NCI-H2081 treated with DMSO at 0.1 percent for 48 hours (cell line): Measurements from ENCODE around the gene MAML3.

Experiments
- DNase-seq: peaks from one replicate; lab custom pipeline; 2025; lab: John Stamatoyannopoulos, UW

The MAML3 gene

GRCh38 chr4:139921429-139922184 lies 232.4 kb downstream of the MAML3 start:
- DNase-seq, result peak; percentile 91

DNA sequence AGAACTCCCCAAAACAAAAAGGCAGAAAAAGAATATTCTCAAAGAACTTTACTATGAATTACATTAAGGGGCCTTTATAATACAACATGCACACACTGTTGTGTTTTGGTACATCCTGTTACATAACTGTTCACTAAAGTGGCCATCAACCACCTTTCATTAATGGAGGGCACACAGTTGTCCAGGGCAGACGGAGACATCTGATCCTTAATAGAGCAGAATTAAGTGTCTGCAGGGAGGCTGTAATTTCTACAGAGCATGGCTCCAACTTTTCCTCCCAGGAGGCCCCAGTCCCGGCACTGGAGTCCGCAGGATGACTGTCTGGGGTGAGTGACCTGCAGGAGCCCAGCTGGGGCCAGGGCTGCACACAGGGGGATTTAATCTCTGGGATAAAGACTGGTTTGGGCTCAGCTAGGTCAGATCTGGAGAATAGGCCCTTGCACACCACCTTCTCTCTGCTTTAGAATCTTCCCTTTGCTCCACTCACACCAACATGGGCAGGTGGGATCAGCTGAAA lies 233.4 kb downstream of the MAML3 start:
- no peak for DNase-seq

DNA sequence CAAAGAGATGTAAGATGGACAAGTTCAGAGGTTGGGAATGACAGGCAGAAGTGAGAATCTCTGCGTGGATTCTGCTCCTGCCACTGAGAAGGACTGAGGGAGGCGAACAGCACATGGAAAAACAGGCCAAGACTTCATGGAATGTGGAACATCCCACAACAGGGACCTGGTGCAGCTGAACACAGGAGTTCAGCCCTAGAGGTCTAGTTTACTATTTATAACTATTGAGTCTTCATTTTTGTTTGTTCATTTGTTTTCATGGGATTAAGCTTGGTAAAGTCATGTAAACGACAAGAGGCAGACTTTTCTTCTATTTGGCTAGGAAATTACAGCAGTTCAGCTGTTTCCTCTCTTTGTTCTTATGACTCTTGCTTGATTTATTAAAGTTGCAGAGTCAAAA lies 234.5 kb downstream of the MAML3 start:
- no peak for DNase-seq

- no peak for DNase-seq
Observed at GRCh38 chr4:139919004-139919403, 235.0 kb downstream of the MAML3 start.

- DNase-seq, result no peak
Observed at GRCh38 chr4:139918591-139918990, 235.4 kb downstream of the MAML3 start.

- DNase-seq, result no peak
Observed at GRCh38 chr4:139917896-139918295, 236.1 kb downstream of the MAML3 start.

DNA sequence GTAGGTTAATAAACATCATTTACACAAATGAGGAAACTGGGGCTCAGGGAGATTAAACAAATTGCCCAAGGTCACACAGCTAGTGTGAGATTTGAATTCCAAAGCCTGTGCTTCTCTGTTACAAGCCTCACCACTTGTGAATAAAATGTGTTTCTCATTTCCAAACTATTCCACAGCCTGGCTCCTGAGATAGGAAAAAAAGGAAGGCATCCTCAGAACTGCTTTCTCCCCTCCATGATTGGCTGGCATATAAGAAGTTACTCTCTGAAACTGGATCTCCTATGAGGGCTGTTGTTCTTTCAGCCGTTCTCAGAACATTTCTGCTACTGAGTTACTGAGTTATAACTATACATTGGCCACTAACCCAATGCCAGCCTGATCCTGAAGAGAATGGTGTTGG lies 237.9 kb downstream of the MAML3 start:
- DNase-seq, result no peak

DNA sequence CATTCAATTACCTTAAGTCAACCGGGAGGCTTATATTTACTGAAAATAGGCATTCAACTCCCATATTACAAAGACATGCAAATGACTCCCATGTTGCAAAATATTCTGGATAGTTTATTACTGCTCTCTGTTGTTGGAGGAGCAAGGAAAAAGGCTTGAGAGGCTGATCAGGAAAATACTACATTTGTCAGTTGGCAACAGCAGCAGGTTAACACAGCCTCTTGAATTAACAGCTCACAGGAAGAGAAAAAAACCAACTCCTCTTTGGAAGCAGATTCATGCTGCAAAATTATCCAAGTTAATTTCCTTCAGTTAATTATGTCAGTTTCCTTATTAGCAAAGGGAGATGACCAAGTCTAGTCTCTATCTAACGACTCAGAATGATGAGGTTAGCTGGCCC lies 238.9 kb downstream of the MAML3 start:
- no peak for DNase-seq

- DNase-seq, result no peak
Observed at GRCh38 chr4:139913995-139914598, 239.9 kb downstream of the MAML3 start.

GRCh38 chr4:139913398-139913990 lies 240.5 kb downstream of the MAML3 start:
- peak; percentile 10 for DNase-seq

DNA sequence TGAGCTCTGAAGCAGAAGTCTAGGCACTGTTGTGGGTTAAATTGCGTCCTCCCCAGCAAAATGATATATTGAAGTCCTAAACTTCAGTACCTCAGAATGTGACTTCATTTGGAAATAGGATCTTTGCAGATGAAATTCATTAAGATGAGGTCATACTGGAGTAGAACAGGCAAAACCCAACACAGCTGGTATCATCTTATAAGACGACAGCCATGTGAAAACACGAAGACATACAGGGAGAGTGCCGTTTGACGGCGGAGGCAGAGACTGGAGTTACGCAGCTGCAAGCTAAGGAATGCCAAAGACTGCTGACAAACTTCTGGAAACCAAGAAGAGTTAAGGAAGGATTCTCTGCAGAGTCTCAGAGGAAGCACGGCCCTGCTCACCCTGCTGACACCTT lies 241.5 kb downstream of the MAML3 start:
- DNase-seq, result no peak

- no peak for DNase-seq
Observed at GRCh38 chr4:139910106-139910505, 243.9 kb downstream of the MAML3 start.

DNA sequence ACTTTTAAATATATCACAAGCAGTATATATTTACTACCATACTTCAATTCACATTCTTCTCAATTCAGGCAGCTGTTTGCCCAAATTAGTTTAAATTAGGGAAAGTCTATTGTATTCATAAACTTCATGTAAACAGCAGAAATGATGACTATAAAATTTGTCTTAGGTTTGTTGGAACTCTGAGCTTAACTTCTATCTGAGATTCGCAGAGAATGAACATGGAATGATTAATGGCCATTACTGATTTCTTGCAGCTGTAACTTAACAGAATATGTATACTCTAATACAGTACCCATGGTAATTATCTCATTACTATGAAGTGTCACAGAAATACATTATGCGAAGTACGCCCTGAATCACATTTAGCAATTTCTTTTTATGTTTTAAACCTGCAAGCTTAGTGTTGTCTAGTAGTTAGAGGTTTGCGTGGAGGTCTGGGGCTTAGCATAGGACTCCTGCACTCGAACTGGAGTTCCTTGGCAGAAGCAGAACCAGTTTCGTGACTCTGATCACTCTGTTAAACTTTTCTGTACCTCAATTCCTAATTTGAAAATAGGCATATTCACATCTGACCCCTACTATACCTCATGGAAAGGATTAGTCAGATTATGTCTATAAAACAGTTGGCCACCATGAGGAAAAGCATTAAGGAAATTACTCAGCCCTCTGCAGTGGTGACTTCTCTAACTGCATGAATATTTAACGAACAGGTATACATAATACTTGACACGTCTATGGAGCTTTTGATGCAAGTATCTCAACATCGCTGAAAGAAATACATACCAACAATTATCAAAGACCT lies 245.1 kb downstream of the MAML3 start:
- no peak for DNase-seq

DNA sequence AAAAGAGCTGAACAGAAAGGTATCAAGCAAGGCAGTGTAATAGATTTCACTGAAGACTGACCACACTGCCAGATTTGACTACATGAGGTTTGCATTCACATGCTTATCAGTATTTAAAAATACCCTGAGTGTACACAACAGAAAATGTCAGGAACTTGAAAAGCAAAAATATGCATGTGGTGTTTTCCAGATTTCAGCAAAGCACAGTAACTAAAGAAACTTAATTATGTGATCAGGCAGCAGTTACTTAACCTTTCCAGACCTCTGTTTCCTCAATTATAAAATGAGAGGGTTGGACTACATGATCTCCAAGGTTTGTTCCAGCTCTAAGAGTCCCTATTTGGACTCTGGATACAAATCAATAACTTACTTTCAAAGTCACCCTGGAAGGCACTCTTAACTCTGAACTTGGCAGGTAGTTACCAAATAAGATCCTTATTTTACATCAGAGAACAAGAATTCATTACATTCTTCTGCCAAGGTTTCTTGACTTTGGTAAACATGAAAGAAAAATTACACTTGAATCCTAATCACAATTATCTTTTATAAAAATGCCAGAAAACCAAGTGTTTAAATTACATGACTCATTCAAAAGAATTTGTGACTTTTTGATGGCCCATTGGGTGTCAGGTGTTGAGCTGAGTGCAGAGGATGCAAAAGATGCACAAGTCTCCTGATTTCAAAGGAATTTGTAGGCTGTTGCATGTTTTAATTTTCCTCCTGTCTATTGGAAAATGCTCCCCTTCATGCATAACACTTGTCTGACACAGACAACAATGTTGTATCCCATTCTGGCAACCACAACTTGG lies 246.8 kb downstream of the MAML3 start:
- no peak for DNase-seq

GRCh38 chr4:139905489-139905888 lies 248.5 kb downstream of the MAML3 start:
- no peak for DNase-seq

DNA sequence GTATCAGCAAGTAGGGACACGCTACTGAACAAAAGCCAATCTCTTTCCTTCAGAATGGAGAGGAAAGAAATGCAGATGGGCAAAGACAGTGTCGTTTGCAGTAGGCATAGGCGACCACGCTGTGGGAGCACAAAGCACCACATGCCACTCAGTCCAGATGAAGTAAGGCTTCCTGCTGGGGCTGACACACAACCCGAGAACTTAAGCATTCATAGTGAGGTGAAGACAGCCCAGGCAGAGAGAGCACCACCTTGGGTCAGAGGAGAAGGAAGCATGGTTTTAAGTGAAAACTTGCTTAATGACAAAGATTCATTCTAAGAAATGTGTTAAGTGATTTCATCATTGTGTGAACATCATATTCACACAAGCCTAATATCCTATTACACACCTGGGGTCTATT lies 249.6 kb downstream of the MAML3 start:
- DNase-seq, result no peak

DNA sequence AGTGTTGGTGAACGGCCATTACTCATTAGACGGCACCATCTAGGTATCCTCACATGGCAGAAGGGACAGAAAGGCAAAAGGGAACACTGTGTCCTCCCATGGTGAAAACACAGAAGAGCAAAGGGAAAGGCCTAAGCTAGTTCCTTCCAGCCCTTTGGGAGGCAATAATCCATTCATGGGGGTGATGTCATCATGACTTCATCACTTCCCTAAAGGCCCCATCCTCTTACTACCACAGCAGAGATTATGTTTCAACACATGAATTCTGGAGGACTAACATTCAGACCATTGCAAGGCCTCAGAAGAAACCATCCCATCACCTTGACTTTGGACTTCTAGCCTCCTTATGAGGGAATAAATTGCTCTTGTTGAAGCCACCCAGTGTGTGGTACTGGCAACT lies 250.1 kb downstream of the MAML3 start:
- no peak for DNase-seq

DNA sequence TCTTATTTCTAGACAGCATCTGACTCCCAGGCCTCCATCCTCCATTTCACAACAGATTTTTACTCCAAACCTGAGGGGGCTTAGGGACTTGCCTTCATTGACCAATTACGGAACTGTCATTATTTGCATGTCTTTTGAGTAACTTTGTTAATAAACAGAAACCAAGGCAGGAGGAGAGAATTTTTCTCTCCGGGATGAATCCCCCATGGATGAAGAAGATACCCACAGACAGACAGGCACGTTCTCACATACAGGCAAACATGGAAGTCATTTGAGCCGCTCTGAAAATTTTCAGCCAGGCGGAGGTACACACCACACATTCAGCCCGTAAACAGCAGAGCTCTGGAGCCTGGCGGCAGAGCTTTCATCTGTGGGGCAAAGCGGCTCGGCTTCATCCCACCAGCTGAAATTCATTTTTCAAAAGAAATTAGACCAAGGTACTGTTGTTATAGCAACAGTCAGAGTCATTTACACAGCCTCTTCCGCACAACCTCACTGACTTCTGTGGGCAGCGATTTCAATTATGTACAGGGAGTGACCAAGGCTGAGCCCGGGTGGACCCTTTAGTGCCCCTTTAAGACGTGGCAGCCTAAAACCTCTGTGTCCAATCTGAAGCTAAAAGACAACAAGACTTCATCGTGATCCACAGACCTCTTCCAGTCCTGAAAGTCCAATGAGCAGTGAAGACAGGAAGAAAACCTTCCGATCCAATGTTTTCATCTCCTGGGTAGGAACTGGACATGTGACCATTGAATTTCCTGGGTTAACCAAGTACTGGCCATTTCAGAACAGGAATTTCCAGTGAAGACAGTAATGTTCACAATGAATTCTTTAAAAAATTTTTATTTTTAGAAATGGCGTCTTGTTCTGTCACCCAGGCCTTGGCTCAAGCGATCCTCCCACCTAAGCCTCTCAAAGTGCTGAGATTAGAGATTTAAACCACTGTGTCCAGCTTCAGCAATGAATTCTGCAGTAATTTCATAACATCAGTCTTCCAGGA lies 251.4 kb downstream of the MAML3 start:
- DNase-seq, result no peak

DNA sequence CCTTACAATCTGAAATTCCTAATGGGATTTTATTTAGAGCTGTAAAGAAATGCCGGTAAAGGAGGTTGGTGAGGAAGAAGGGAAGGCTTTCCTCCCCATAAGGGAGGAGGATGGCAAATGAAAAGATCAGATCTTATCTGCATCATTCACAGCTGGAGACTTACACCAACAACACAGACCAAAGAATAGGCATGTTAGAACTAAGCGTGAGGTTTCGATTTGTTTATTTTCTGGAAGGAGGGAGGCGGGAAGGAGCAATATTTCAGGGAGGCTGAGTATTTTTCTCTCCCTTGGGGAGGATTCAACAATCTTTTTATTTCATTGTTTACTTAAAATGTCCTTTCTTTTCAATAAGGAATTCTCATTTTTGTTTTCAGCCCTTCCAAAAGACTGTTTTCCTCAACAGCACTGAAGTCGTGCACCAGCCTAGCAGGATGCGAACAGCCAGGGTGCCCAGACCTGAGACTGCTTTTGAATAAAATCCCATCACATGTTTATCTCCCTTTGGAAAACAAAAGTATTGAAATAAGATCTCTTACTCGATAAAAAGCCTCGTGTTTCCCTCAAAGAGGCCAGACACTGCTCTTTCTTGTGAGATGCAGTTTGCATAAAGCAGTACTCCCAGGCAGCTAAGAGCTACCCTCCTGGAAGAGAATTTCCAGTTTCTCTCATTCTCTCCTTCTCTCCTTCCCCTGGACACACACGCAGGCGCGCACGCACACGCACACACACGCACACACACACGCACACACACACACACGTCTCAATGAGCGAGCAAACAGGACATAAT lies 252.3 kb downstream of the MAML3 start:
- DNase-seq, result no peak
